ENCODE data around the gene MPRIP.

The MPRIP gene

GRCh38 chr17:17150448-17150800 is 108.2 kb downstream of the MPRIP start:
- H3K4me3 ChIP-seq (ENCODE audit: low read depth, low read length), result no peak overlapping the region
- TF ChIP-seq, protein P1, sequence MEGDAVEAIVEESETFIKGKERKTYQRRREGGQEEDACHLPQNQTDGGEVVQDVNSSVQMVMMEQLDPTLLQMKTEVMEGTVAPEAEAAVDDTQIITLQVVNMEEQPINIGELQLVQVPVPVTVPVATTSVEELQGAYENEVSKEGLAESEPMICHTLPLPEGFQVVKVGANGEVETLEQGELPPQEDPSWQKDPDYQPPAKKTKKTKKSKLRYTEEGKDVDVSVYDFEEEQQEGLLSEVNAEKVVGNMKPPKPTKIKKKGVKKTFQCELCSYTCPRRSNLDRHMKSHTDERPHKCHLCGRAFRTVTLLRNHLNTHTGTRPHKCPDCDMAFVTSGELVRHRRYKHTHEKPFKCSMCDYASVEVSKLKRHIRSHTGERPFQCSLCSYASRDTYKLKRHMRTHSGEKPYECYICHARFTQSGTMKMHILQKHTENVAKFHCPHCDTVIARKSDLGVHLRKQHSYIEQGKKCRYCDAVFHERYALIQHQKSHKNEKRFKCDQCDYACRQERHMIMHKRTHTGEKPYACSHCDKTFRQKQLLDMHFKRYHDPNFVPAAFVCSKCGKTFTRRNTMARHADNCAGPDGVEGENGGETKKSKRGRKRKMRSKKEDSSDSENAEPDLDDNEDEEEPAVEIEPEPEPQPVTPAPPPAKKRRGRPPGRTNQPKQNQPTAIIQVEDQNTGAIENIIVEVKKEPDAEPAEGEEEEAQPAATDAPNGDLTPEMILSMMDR (IDR thresholded peaks at IDR 0.05; ENCODE audit: borderline replicate concordance, insufficient read depth, low read depth, low read length), result no peak

DNA sequence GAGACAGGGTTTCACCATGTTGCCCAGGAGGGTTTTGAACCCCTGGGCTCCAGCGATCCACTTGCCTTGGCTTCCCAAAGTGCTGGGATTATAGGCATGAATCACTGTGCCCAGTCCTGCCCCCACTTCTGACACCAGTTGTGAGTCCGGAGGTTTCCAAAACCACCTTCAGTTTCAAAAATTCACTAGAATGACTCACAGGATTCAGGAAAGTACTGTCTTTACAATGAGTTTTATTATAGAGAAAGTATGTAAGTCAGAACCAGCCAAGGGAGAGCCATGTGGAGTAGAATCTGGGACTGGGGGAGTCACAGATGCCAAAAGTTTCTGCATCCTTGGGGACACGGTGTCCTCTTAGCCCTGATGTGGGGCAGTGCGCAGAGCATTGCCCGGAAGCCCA is 108.8 kb downstream of the MPRIP start:
- H3K4me3 ChIP-seq (ENCODE audit: low read depth, low read length), result no peak overlapping the region
- TF ChIP-seq, protein P1 (IDR thresholded peaks at IDR 0.05; ENCODE audit: borderline replicate concordance, insufficient read depth, low read depth, low read length), result no peak

- TF ChIP-seq, protein P1 (IDR thresholded peaks at IDR 0.05; ENCODE audit: borderline replicate concordance, insufficient read depth, low read depth, low read length), result no peak
- H3K4me3 ChIP-seq (ENCODE audit: low read depth, low read length), result no peak overlapping the region
These were observed 109.3 kb downstream of the MPRIP start for GRCh38 chr17:17151541-17151940.

- H3K4me3 ChIP-seq (ENCODE audit: low read depth, low read length), result no peak overlapping the region
- TF ChIP-seq, protein P1 (IDR thresholded peaks at IDR 0.05; ENCODE audit: borderline replicate concordance, insufficient read depth, low read depth, low read length), result no peak
These were observed 109.7 kb downstream of the MPRIP start for GRCh38 chr17:17151962-17152361.

DNA sequence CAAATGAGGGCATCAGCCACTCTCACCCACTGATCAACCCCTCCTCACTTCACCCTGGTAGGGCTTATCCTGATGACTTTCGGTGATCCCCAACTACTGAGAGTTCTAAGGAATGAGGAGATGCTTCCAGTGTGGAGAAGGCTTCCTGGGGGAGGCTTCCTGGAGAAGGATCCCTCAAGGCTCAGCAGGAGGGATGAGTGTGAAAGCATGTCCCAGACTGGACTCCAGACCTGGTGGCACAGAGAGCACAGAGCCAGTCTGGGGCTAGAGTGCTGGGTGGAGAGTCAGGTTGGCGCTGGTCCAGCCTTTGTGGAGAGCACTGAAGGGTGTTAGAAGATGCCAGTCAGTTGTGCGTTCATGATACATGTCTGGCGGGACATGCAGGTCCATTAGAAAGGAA is 110.1 kb downstream of the MPRIP start:
- TF ChIP-seq, protein P1 (IDR thresholded peaks at IDR 0.05; ENCODE audit: borderline replicate concordance, insufficient read depth, low read depth, low read length), result no peak
- peak overlapping the region; percentile 11 for H3K4me3 ChIP-seq (ENCODE audit: low read depth, low read length)

DNA sequence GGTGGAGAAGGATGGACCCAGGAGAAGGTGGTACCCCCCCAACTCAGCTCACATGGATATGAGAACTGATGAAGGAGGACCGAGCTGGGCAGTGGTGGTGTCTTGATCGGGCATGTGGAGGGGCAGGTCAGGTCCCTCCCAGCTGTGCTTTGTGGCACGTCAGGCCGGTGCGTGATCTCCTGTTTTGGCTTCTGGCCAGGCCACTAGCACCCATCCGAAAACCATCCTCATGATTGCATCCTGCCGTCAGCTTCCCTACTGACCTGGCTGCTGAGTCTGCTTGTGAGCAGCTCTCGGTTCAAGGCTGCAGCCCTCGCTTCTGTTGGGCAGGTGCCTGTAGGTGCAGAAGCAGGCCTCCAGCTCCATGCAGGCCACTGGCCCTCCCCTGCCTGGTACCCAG is 110.8 kb downstream of the MPRIP start:
- no peak overlapping the region for H3K4me3 ChIP-seq (ENCODE audit: low read depth, low read length)
- TF ChIP-seq, protein P1 (IDR thresholded peaks at IDR 0.05; ENCODE audit: borderline replicate concordance, insufficient read depth, low read depth, low read length), result no peak

- H3K4me3 ChIP-seq (ENCODE audit: low read depth, low read length), result no peak overlapping the region
- TF ChIP-seq, protein P1 (IDR thresholded peaks at IDR 0.05; ENCODE audit: borderline replicate concordance, insufficient read depth, low read depth, low read length), result no peak
These were observed 111.5 kb downstream of the MPRIP start for GRCh38 chr17:17153709-17154108.
